ENCODE measurements around the gene CERS1.
"Not testable (repeated sequence)": the region's sequence is repeated elsewhere in the genome, so short reads cannot be mapped to it uniquely, and the experiment has no call there.

The CERS1 gene

DNA sequence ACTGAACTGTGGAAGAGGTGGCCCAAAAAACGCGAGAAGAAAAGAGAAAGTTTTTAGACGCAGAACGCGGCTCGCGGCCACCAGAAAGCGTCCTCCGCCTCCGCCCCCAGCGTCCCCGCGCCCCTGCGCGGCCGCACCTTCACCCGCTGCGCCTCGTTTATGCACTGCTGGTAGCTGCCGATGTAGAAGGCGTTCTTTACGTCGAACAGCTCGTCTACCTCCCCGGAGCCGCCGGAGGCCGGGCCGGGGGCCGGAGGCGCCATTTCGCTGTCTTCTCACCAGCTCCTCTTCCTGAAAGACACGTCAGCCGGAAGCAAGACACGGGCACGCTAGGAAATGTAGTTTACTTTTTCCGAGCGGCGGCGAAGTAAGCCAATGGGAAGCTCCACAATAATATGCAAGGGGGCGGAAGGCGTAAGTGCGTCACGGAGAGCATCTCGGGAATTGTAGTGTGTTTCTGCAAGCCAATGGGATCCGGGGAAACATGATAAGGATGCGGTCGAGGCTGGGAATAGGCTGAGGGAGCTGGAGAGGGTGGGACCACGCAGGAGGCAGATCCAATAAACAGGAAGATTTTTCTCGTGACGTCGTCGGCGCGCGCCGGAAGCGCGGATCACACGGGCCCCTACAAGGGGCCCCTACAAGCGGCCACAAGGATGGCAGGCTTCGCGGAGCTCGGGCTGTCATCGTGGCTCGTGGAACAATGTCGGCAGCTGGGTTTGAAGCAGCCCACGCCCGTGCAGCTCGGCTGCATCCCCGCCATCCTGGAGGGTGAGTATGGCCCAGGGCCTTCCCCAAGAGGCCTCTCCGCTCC is 23.3 kb upstream of the CERS1 start, which contains the start of the genes COPE and DDX49:
Gene COPE (minus strand): TSS at position 302 of the 814 bp plus-strand sequence. CDS start 39 bp downstream, at position 263.
Gene DDX49 (plus strand): TSS at position 630 of the 814 bp plus-strand sequence. CDS start 27 bp downstream, at position 657.
- H3K4me1 ChIP-seq (ENCODE audit: control extremely low read depth in 1 of 4, control insufficient read depth in 4 of 4, insufficient read depth in 4 of 4, low read length in 3 of 4): peaks cover 14 to 29% (median 22%) of the 10 kb centered on the region in 4 experiments
- POLR2A ChIA-PET: interaction anchor here (0.5 to 1.5 kb wide), 3 partner anchors 13 to 482 kb away, joined by 3 to 4 read pairs (median 3); no protein-coding TSS in a partner anchor
- no peaks in the 10 kb centered on the region for H3K9me3 ChIP-seq (ENCODE audit: control extremely low read depth in 1 of 5, control insufficient read depth in 4 of 5, insufficient read depth in 2 of 5, low read depth in 1 of 5, low read length in 4 of 5)
- WGBS (ENCODE audit: insufficient coverage): under 1% methylated on average over 60 of the region's 72 CpGs
- peak within 1 kb of the TSS; percentile 79 to 100 (median 98) for H3K4me3 ChIP-seq (ENCODE audit: control insufficient read depth in 1 of 7, extremely low read depth in 1 of 7, insufficient read depth in 4 of 7, low read depth in 2 of 7, low read length in 6 of 7)
- peak; percentile 100 for DNase-seq
- no peaks in the 10 kb centered on the region for H3K27me3 ChIP-seq (replicated peaks in 2 of 5; ENCODE audit: control insufficient read depth in 4 of 5, insufficient read depth in 5 of 5, low read length in 4 of 5)
- H3K36me3 ChIP-seq (ENCODE audit: control insufficient read depth in 4 of 4, insufficient read depth in 4 of 4, low read length in 3 of 4): peaks cover 4 to 47% (median 26%) of the 10 kb centered on the region in 4 experiments
- peak within 1 kb of the TSS; percentile 99 for H3K27ac ChIP-seq (ENCODE audit: insufficient read depth in 1 of 2, low read depth in 1 of 2, low read length in 2 of 2, poor library complexity in 1 of 2, severe bottlenecking in 2 of 2)
- CTCF ChIA-PET: interaction anchor here (0.8 to 1.5 kb wide), 7 partner anchors 8 to 325 kb away, joined by 3 to 4 read pairs (median 3); no protein-coding TSS in a partner anchor

DNA sequence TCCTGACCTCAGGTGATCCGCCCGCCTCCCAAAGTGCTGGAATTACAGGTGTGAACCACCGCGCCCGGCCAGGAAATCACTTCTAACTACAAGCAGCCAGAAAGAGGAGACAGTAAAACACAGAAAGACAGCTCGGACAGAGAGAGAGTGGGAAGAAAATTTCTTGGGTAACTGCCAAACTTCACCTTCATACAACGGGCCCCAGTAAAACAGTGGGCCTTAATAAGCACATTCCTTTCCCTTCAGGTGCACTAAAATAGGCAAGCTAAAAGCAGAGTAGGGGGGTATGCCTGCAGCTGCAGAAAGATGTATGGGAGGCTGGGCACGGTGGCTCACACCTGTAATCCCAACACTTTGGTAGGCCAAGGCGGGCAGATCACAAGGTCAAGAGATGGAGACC is 21.6 kb upstream of the CERS1 start:
- H3K4me1 ChIP-seq (ENCODE audit: control extremely low read depth in 1 of 4, control insufficient read depth in 4 of 4, insufficient read depth in 4 of 4, low read length in 3 of 4): peaks cover 14 to 29% (median 22%) of the 10 kb centered on the region in 4 experiments
- POLR2A ChIA-PET; H3K9me3 ChIP-seq (ENCODE audit: control extremely low read depth in 1 of 5, control insufficient read depth in 4 of 5, insufficient read depth in 2 of 5, low read depth in 1 of 5, low read length in 4 of 5); CTCF ChIA-PET; DNase-seq; H3K27me3 ChIP-seq (replicated peaks in 2 of 5; ENCODE audit: control insufficient read depth in 4 of 5, insufficient read depth in 5 of 5, low read length in 4 of 5); H3K27ac ChIP-seq (ENCODE audit: insufficient read depth in 1 of 2, low read depth in 1 of 2, low read length in 2 of 2, poor library complexity in 1 of 2, severe bottlenecking in 2 of 2): not testable (repeated sequence)
- peaks cover 3 to 45% (median 19%) of the 10 kb centered on the region in 4 experiments for H3K36me3 ChIP-seq (ENCODE audit: control insufficient read depth in 4 of 4, insufficient read depth in 4 of 4, low read length in 3 of 4)
- peak overlapping the region in 1 of 7 experiments; percentile 14 for H3K4me3 ChIP-seq (ENCODE audit: control insufficient read depth in 1 of 7, extremely low read depth in 1 of 7, insufficient read depth in 4 of 7, low read depth in 2 of 7, low read length in 6 of 7)
- 96% methylated on average over 4 of the region's 9 CpGs for WGBS (ENCODE audit: insufficient coverage)

DNA sequence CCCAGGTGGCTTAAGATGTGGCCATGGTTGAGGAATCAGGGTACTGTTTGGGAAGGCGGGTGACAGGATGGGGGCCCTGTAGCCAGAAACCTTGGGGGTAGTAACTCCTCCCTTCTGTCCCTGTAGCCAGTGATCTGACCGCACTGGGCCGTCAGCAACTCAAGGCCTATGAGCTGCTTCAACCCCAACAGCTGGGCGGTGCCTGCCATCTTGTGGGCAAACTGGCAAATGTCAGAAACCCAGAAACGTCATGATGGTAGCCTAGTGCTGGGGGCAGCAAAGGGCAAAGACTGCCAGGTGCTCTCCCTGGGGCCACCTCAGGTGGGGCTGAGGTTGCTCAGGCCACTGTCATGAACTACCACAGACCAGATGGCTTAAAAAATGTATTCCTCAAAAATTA is 19.7 kb upstream of the CERS1 start:
- DNase-seq: peak; percentile 57 to 83 (median 76)
- POLR2A ChIA-PET: no interaction called here
- CTCF ChIA-PET: interaction anchor here (1.0 to 1.7 kb wide), 3 partner anchors 14 to 72 kb away, joined by 3 to 4 read pairs (median 4); no protein-coding TSS in a partner anchor

DNA sequence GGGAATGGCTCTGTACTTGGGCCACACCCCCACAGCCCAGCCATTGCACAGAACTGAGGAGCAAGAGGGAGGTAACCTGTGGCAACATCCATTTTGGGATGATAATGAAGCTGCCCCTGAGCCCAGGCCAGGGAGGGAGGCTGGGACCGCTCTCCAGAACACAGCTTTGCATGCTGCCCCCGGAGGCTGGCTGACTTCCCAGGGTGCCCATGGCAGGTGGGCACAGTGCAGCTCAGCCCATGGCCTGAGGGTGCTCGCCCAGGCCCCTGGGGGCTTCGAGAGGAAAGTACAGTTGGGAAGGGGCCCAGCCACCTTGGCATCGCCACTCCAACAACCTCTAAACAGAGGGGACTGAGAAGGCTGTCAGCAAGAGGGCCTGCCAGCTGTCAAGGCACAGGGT is 17.5 kb upstream of the CERS1 start:
- Histone ChIP-seq H3K36me3 (ENCODE audit: control insufficient read depth in 4 of 4, insufficient read depth in 4 of 4, low read length in 3 of 4) (peaks cover 2 to 49% (median 30%) of the 10 kb centered on the region in 4 experiments), H3K27me3 (replicated peaks in 2 of 5; ENCODE audit: control insufficient read depth in 4 of 5, insufficient read depth in 5 of 5, low read length in 4 of 5) (no peaks in the 10 kb centered on the region), H3K4me3 (ENCODE audit: control insufficient read depth in 1 of 7, extremely low read depth in 1 of 7, insufficient read depth in 4 of 7, low read depth in 2 of 7, low read length in 6 of 7) (no peak overlapping the region), H3K27ac (ENCODE audit: insufficient read depth in 1 of 2, low read depth in 1 of 2, low read length in 2 of 2, poor library complexity in 1 of 2, severe bottlenecking in 2 of 2) (no peak overlapping the region), H3K9me3 (ENCODE audit: control extremely low read depth in 1 of 5, control insufficient read depth in 4 of 5, insufficient read depth in 2 of 5, low read depth in 1 of 5, low read length in 4 of 5) (no peaks in the 10 kb centered on the region), H3K4me1 (ENCODE audit: control extremely low read depth in 1 of 4, control insufficient read depth in 4 of 4, insufficient read depth in 4 of 4, low read length in 3 of 4) (peaks cover 4 to 15% (median 9%) of the 10 kb centered on the region in 4 experiments)
- WGBS (ENCODE audit: insufficient coverage): 100% methylated on average over 3 of the region's 5 CpGs
- CTCF ChIA-PET: interaction anchor here (1.5 kb wide), 1 partner anchor 9 kb away, joined by 4 read pairs; no protein-coding TSS in a partner anchor
- DNase-seq: no peak
- POLR2A ChIA-PET: no interaction called here

More for the DNA sequence above, 19.7 kb upstream of the CERS1 start:
- Histone ChIP-seq H3K27me3 (replicated peaks in 2 of 5; ENCODE audit: control insufficient read depth in 4 of 5, insufficient read depth in 5 of 5, low read length in 4 of 5) (no peaks in the 10 kb centered on the region), H3K4me1 (ENCODE audit: control extremely low read depth in 1 of 4, control insufficient read depth in 4 of 4, insufficient read depth in 4 of 4, low read length in 3 of 4) (peaks cover 14 to 27% (median 21%) of the 10 kb centered on the region in 4 experiments), H3K9me3 (ENCODE audit: control extremely low read depth in 1 of 5, control insufficient read depth in 4 of 5, insufficient read depth in 2 of 5, low read depth in 1 of 5, low read length in 4 of 5) (no peaks in the 10 kb centered on the region), H3K4me3 (ENCODE audit: control insufficient read depth in 1 of 7, extremely low read depth in 1 of 7, insufficient read depth in 4 of 7, low read depth in 2 of 7, low read length in 6 of 7) (no peak overlapping the region), H3K36me3 (ENCODE audit: control insufficient read depth in 4 of 4, insufficient read depth in 4 of 4, low read length in 3 of 4) (peaks cover 0 to 35% (median 17%) of the 10 kb centered on the region in 4 experiments), H3K27ac (ENCODE audit: insufficient read depth in 1 of 2, low read depth in 1 of 2, low read length in 2 of 2, poor library complexity in 1 of 2, severe bottlenecking in 2 of 2) (no peak overlapping the region)
- 70% methylated on average over 5 of the region's 5 CpGs for WGBS (ENCODE audit: insufficient coverage)

DNA sequence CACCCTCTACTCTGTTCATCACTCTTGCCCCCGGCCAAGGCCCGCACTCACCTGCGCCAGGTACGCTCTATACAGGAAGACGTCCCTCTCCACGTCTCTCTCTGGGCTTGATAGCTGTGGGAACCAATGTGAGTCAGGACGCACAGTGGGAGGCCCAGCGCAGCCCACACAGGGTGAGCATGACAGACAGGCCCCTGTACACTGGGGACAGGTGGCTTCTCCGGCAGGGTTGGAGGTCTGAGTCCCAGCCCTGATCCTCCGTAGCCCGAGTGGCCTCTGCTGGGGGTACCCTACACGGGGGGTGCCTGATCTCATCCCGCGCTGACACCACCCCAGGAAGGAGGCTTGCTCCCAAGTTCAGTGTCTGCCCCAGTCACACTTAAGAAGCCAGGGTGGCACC is 17.0 kb upstream of the CERS1 start:
- ChIA-PET CTCF (no interaction called here), POLR2A (no interaction called here)
- H3K36me3 ChIP-seq (ENCODE audit: control insufficient read depth in 4 of 4, insufficient read depth in 4 of 4, low read length in 3 of 4): peaks cover 2 to 52% (median 33%) of the 10 kb centered on the region in 4 experiments

DNA sequence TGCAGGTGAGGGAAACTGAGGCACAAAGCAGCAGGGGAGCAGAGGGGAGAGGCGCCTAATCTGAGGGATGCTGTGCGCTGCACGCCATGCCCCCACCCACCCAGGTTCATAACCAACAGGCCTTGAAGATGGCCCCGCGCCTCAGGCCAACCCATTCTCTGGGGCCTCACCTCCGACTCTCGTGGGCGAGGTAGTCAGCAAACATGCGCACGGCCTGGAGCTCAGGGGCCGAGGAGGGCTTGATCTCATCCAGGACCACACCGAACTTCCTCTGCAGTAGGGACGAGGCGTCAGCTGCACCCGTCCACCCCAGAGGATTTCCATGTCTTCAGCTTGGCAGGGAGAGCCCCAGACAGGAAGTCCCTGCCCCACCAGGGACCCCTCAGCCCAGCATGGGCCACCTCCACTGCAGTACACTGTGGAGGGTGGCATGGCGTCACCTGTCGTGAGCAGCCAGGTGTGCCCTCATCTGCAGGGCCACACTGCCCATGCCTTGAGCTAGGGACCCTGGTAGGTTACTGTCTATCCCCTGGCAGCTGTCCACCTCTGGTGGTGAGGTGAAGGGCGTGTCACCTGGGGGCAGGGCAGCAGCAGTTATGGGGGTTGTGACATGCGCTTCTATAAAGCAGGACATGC is 15.0 kb upstream of the CERS1 start:
- Histone ChIP-seq H3K36me3 (ENCODE audit: control insufficient read depth in 4 of 4, insufficient read depth in 4 of 4, low read length in 3 of 4) (peaks cover 2 to 70% (median 50%) of the 10 kb centered on the region in 4 experiments), H3K27ac (ENCODE audit: insufficient read depth in 1 of 2, low read depth in 1 of 2, low read length in 2 of 2, poor library complexity in 1 of 2, severe bottlenecking in 2 of 2) (no peak overlapping the region), H3K27me3 (replicated peaks in 2 of 5; ENCODE audit: control insufficient read depth in 4 of 5, insufficient read depth in 5 of 5, low read length in 4 of 5) (no peaks in the 10 kb centered on the region), H3K4me1 (ENCODE audit: control extremely low read depth in 1 of 4, control insufficient read depth in 4 of 4, insufficient read depth in 4 of 4, low read length in 3 of 4) (no peaks in the 10 kb centered on the region), H3K9me3 (ENCODE audit: control extremely low read depth in 1 of 5, control insufficient read depth in 4 of 5, insufficient read depth in 2 of 5, low read depth in 1 of 5, low read length in 4 of 5) (no peaks in the 10 kb centered on the region), H3K4me3 (ENCODE audit: control insufficient read depth in 1 of 7, extremely low read depth in 1 of 7, insufficient read depth in 4 of 7, low read depth in 2 of 7, low read length in 6 of 7) (no peak overlapping the region)
- no peak for DNase-seq
- ChIA-PET POLR2A (no interaction called here), CTCF (interaction anchor here (0.9 to 1.5 kb wide), 3 partner anchors 9 to 76 kb away, joined by 3 to 9 read pairs (median 5); partner anchors contain the start of genes CERS1, COPE and DDX49)
- 96% methylated on average over 18 of the region's 19 CpGs for WGBS (ENCODE audit: insufficient coverage)

More for the DNA sequence above, 17.0 kb upstream of the CERS1 start:
- Histone ChIP-seq H3K9me3 (ENCODE audit: control extremely low read depth in 1 of 5, control insufficient read depth in 4 of 5, insufficient read depth in 2 of 5, low read depth in 1 of 5, low read length in 4 of 5) (no peaks in the 10 kb centered on the region), H3K4me1 (ENCODE audit: control extremely low read depth in 1 of 4, control insufficient read depth in 4 of 4, insufficient read depth in 4 of 4, low read length in 3 of 4) (peaks cover 0 to 10% (median 4%) of the 10 kb centered on the region in 4 experiments), H3K27ac (ENCODE audit: insufficient read depth in 1 of 2, low read depth in 1 of 2, low read length in 2 of 2, poor library complexity in 1 of 2, severe bottlenecking in 2 of 2) (no peak overlapping the region), H3K27me3 (replicated peaks in 2 of 5; ENCODE audit: control insufficient read depth in 4 of 5, insufficient read depth in 5 of 5, low read length in 4 of 5) (no peaks in the 10 kb centered on the region), H3K4me3 (ENCODE audit: control insufficient read depth in 1 of 7, extremely low read depth in 1 of 7, insufficient read depth in 4 of 7, low read depth in 2 of 7, low read length in 6 of 7) (no peak overlapping the region)
- 98% methylated on average over 14 of the region's 14 CpGs for WGBS (ENCODE audit: insufficient coverage)
- DNase-seq: no peak

All from common myeloid progenitor, CD34-positive (primary cell).